Measurements from ENCODE around the gene EPHB6.

The EPHB6 gene

DNA sequence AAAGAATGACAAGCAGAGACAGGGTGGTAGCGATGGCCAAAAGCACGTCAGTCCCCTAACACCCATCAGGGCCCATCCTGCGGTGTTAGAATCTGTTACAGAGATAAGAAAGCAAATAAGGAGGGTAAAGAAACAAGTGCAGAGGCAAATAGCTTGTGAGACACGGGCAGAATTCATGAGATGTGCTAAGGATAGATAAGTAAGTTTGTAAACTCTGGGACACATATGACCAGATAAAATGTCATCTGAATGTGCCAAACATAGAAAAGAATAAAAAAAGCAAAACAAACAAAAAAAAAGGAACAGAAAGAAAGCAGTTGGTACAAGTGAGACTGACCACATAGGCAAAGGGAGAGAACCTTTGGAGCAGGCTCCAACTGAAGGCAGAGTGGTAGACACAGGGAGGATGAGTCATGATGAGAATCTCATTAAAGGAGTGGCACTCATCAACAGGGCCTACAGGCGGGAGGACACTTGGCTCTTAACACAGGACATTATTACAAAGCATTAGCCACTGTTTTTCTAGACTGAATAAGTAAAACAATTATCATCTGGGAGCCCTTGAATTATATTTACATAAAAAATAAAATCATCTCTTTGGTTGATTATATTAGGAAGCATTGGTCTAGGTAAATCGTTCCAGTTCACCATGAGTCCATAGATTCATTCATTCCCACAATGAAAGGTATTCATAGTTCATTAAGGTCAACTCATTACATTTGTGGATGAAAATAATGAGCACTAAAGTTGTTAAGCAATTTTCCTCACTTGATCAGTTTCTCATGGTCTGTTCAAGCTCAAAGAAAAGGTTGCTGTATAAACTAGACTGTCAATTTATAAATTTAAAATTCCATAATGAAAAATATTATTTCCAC lies 21.5 kb upstream of the EPHB6 start:
- DNase-seq (ENCODE audit: low spot score): peak; percentile 62

DNA sequence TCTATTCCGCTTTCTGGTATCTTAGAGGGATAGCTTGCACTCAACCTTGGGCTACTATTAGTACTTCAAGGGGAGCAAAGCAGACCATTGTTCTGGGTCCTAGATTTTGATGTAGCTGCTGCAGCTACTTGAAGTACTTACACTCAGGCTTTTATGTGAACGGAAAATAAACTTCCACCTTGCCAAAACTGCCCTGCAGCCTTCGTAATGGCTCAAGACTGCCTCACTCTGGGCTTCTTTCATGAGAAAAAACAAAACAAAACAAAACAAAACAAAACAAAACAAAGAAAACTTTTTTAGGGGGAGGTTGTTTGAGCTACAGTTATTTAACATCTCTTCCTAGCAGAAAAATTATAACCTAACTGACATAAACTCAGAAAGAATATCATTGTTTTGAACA lies 19.4 kb upstream of the EPHB6 start:
- DNase-seq (ENCODE audit: low spot score): no peak

DNA sequence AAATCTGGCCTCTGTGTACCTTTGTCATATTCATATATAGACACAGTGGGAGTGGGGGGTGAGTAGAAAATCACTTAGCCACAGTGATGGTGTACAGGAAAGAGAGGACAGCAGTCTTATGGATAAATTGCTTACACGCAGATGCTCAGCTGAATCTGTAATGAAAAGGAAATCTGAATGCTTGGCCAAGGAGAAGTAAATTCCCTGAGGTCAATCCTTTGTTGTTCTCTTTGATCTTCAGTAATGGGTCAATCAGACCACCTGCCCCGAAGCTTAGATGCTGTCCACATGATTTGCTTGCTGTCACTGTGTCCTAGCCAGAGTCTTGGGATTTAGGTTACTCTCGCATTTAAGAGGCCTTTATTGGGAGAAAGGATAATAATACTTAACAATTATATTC lies 18.4 kb upstream of the EPHB6 start:
- DNase-seq (ENCODE audit: low spot score): no peak

DNA sequence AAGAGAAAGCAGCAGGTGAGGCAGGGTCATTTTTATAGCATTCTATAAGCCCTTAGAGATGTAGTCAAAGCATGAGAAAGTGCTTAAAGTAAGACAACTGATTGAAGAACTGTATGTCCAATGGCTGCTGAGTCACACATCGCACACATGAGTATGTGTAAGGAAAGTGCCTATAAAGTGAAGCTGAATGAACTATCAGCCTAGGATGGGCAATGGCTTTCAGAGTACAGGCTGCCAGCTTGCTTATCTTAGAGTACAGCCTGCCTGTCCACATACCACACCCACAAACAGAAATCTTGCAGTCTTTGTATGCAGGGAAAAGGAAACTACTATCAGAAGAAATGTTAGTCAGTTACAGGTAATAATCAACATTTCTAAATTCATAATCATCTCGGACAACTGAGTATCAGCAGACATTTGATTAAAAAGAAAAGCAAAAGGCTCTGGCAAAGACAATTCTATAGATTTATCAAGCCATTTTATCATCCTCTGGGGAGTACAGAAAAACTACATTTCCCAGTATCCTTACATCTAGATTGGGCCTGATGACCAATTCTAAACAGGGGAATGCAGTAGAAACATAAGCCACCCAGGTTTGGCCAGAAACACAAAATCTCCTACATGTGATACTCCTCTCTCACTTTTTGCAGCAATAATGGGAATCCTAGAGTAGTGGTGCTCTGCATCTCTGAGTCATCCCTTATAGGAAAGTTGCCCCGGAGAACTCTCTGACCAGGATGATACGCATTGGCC lies 16.2 kb upstream of the EPHB6 start:
- peak; percentile 26 for DNase-seq (ENCODE audit: low spot score)

DNA sequence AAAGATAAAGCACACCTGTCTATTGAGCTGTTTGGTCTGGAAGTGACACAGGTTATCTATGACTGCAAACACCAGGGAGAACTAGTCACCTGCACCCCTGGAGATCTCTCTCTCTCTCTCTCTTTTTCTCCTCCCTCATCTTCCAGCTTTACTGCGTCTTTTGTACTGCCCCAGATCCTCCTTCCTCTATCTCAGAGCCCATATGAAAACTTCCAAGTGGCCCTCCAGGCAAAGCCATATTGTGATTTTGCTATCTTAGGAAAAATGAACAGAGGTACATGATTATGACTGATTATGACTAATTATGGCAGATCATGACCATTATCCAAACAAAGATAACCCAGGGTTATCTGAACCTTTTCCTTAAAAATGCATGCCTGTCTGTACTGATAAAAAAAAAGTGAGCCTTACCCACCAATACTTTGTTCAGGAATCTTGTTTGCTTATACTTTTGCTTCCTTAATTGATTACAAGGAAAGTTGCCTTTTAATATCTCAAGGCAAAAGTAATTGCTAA lies 12.6 kb upstream of the EPHB6 start:
- no peak for DNase-seq (ENCODE audit: low spot score)

DNA sequence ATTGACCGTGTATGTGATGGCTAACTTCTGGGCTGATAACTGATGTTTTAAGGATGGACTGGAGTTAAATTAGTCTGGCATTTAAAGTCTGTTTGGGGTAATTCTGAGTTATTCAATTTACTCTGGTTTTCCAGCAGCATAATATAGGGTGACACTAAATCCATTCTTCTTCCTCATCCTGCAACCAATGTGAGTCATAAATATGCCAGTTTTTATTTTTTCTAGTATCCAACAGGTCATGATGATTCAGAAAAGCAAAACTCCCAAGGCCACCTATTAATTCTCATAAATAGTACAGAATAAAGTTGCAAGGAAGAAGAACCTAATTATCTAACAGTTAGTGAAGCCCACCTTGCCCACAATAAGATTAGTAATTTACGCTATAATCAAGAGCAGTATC lies 7.5 kb upstream of the EPHB6 start:
- no peak for DNase-seq (ENCODE audit: low spot score)

DNA sequence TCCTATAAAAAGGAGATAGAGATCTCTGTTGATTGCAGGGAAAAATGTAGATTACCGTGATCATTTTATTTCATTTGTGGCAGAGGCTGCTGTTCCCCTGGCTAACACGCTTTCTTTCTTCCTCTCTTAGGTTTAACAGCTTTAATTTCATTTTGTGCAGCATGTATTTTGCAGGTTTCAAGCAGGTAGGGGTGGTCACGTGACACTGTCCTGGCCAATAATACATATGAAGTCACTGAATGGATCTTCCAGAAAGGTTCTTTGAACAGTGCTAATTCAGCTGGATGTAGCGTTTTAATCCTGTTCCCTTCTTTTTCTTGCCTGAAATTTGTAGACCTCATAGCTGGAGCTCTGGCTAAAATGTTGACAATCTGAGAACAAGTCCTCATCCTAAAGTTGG lies 3.6 kb upstream of the EPHB6 start:
- DNase-seq (ENCODE audit: low spot score): no peak

DNA sequence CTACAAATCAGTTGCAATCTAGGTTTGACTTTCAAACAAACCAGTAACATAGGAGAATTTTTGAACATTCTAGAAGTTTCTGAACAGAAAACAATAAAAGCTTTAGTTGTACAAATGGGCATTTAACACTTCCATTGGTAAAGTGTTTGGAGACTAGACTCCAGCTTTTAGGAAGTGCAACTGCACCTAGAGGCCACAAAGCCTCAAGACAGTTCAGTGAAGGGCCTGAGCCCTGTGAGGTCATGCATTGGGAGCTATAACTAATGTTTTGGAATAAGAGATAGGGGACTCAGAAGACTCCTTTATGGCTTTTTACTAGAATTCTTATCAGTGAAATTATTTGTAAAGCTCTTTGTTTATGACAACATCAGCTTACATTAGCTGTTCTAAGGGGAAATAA lies 3.0 kb upstream of the EPHB6 start:
- DNase-seq (ENCODE audit: low spot score): no peak

DNA sequence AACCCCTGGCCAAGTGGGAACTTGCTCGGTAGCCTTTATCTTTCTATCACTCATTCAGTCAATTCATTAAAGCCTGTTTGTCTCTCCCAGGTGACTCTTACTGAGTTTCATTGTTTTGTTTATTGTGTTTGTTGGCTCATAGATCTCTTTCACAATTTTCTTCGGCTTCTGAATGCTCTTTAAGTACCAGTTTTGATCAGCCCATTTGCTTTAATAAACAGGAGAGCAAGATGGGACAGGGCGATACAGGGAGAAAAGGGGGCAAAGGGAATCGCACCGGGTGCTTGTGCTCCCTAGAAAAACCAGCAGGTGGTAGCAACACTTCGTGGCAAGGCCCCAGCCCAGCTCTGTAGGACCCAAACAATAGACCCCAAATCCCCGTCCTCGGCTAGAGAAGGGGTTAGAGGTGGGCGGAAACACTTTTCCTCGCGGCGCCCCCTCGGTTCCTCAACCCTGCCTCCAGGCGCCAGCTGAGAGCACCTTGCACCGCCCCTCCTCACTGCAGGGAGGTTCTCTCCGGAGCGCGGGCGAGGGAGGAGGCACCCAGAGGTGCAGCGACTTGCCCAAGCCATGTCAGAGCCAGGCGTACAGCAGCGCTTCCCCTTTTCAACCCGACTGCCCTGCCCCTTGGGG lies 1.0 kb upstream of the EPHB6 start:
- DNase-seq (ENCODE audit: low spot score): peak; percentile 86

DNA sequence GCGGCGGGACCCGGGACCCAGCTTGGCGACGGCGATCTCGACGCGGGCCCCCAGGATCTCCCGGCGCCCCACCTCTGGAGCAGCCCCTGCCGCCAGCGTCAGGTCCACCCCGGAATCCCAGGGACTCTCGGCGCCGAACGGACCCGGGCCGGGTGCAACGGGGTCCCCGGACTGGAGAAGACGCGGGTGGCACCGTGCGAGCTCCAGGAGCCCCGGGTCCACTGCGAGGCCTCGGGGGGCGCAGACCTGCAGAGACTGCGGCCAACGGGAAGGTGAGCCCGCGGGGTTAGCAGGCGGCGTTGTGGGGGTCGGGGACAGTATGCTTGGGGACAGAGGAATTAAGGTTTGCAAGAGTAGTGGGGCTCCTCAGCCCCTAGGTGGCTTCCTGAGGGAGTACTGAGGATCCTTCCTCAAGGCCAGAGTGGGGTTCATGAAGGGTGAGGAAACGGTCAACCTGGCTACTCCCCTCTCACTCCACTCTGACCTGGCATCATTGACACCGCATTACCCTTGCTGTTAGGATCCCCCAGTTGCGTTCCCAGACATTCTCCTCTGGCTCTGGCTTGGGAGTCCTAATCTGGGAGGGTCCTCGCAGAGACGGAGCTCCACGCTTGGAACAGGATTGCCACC lies 353 bp downstream of the EPHB6 start:
- DNase-seq (ENCODE audit: low spot score): no peak

DNA sequence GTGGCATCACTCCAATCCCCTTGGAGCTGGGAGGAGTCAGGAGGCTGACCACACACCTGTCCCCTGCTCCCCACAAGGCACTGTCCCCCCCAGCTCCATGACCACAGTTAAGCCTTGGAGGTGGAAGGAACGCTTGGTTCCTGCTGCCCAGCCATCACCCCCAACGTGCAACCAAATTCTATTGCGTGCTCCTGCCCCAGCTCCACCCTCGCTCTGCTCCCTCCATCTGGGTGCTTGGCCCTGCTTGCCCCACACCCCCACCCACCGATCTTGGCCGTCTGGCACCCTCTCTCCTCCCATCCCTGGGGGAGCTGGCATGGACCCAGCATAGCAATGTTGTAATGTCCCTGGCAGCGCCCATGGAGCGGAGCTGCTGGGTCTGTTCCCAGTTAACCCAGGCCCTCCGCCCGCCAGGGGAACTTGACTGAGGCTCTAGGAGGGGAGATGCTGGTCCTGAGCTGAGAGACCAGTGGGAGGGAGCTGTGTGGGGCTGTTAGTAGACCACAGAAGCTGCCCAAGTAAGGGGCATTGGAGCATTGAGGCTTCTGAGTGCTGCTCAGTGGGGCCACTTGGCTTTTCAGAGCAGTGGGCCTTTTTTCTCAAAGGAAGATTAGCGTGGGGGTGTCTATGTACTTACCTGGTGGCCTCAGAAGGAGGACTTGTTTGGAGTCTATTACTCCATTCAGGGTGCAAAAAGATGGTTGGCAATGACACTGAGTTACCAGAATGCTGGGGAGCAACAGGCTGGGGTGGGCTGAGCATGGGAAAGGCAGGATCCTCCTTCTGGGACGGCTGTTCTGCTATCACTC lies 1.1 kb downstream of the EPHB6 start:
- DNase-seq (ENCODE audit: low spot score): no peak

DNA sequence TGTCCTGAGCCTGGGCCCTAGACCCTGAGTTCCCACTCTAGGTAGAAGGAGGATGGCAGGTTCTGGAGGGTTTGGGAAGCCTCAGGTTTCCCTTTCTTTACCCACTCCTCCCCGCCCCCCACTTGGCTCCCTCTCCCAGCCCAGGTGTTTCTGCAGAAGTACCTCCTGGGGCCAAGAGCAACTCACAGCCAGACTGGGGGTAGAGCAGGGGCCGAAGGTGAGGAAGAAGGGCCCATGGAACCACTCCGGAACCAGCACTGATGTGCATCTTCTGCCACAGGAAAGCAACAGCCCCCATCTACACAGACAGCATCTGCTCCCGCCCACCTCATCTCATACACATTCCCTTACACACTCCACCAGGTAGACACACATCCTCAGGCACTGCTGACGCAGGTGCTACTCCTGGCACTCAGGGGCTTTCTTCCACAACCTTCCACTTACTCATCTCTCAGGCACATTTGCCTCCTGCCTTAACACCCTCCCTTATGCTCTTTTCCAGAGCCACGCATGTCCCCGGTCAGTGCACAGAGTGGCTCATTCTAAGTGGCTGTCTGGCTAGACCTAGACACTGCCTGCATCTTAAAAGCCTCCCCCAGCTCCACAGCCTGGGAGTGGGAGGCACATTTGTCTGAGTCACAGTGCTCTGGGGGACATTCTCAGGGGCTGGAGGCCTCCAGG lies 1.8 kb downstream of the EPHB6 start:
- no peak for DNase-seq (ENCODE audit: low spot score)

DNA sequence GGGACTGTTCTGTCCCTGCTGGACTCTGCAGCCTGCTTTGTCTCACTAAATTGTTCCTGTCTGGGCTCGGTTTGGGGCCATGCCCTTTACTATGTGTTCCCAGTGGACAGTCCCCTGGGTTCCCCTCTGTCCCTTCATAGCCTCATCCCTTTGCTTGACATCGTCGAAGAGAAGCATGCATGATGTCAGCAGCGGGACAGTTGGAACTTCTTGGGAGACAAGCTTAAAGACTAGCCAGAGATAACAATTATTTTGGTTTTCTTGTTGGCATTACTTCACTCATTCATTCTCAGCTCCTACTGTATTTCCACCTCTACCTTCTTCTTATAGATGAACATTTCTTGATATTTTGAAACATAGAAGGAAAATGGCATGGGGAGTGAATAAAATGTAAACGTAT lies 2.7 kb downstream of the EPHB6 start:
- DNase-seq (ENCODE audit: low spot score): no peak

DNA sequence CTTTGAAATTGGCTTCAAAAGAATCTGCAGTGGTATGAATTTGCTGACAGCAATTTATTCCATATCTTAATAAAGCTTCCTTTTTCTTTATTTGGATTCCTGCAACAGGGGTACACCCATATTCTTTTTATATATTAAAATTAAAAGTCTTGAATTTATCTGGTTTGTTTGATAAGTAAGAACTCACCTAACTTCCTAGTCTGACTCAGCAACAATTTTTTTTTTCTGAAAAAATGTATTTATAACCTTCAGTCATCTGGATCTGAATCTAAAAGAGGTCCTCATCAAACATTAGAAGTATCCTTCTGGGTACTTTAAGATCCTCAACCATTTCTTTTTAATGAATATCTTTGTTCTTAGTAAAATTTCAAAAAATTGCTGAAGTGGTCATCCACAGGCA lies 4.5 kb downstream of the EPHB6 start:
- no peak for DNase-seq (ENCODE audit: low spot score)

DNA sequence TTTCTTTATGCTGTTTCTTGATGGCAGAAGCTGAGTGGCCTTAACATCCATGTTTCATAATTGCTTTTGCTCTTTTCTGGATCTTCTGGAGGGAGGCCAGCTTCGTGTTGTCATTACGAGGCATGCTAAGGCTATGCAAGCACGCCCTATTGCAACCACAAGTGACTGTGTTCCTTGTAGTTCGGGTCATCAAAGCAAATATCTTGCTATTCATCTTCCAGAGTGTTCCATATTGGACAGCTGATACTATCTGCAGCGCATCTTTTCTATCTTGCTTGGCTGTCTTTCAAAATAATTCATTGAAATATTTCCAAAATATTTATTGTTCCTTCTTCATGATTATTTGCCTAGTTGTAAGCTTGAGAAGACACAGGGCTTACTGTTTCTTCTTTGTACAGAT lies 5.0 kb downstream of the EPHB6 start:
- peak; percentile 55 for DNase-seq (ENCODE audit: low spot score)

DNA sequence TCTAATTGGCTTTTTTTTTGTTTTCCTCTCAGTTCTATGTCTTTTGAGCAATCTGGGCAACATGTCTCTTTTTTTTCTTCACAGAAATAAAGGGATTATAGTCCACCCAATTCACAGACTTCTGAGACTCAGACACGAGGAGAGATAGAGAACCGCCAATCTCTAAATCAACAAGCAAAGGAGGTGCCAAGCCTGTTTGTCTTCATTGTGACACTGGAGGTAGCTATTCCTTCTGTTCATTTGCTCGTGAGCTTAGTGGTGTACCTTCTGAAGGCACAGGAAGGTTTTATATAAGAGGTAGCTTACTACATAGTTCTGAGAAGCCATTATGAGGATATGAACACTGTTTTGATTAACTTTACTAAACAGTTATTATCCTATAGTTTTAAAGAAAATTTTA lies 6.1 kb downstream of the EPHB6 start:
- DNase-seq (ENCODE audit: low spot score): no peak

DNA sequence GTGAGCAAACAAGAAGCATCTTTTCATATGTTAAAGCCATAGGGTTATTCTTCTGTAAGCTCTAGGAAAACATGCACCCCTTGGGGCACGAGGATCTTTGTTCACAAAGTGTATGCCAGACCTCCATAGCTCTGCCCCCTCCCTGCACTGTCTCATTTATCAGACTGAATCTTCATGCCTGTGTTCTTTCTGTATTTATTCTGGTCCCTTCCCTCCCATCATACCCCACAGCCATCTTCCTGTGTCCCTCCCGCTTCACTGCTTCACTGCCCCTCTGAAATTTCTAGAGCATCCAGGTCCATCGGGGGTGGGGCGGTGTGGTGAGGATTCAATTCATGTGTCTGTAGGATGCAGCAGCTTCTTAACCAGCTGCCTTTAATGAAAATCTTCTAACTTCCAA lies 7.5 kb downstream of the EPHB6 start:
- DNase-seq (ENCODE audit: low spot score): no peak

DNA sequence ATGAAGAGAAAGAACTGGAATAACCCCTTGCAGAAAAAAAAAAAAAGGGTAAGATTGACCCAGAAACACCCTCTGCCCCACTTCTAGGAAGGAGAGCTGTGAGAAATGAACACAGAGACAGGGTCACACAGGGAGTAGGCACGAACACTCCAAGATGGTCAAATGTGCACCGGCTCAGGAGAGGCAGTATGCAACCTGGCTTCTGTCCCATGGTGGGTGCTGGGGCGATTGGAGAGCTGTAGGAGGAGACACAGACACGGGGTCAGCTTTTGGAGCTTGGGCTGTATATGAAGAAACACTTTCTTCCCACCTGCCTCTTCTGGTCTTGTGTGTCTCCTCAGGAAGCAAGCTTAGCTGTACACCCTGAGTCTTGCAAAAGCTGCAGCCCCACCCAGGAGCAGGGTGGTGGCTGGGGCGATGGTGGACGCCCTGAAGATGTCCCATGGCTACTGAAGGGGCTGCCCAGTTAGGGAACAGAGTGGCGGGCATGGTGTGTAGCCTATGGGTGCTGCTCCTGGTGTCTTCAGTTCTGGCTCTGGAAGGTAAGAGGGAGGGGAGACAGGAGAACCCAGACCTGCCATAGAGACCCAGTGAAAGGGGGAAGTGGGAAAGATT lies 8.0 kb downstream of the EPHB6 start:
- DNase-seq (ENCODE audit: low spot score): no peak

DNA sequence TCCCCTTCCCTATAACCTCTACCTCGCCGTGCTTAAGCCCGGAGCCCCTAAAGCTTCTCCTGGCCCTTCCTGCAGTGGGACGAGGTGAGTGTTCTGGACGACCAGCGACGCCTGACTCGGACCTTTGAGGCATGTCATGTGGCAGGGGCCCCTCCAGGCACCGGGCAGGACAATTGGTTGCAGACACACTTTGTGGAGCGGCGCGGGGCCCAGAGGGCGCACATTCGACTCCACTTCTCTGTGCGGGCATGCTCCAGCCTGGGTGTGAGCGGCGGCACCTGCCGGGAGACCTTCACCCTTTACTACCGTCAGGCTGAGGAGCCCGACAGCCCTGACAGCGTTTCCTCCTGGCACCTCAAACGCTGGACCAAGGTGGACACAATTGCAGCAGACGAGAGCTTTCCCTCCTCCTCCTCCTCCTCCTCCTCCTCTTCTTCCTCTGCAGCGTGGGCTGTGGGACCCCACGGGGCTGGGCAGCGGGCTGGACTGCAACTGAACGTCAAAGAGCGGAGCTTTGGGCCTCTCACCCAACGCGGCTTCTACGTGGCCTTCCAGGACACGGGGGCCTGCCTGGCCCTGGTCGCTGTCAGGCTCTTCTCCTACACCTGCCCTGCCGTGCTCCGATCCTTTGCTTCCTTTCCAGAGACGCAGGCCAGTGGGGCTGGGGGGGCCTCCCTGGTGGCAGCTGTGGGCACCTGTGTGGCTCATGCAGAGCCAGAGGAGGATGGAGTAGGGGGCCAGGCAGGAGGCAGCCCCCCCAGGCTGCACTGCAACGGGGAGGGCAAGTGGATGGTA lies 9.2 kb downstream of the EPHB6 start:
- no peak for DNase-seq (ENCODE audit: low spot score)

All from LoVo (cell line).